ENCODE data around the gene SMARCA5. TPM values are rescaled to one million over a fixed set of nuclear protein-coding genes. Genes with fewer than 3 reads are reported as not detected.
"Not testable (repeated sequence)": the region's sequence is repeated elsewhere in the genome, so short reads cannot be mapped to it uniquely, and the experiment has no call there.

The SMARCA5 gene
- total RNA-seq, 1 donor from 2014 or later, result 49.8 TPM

DNA sequence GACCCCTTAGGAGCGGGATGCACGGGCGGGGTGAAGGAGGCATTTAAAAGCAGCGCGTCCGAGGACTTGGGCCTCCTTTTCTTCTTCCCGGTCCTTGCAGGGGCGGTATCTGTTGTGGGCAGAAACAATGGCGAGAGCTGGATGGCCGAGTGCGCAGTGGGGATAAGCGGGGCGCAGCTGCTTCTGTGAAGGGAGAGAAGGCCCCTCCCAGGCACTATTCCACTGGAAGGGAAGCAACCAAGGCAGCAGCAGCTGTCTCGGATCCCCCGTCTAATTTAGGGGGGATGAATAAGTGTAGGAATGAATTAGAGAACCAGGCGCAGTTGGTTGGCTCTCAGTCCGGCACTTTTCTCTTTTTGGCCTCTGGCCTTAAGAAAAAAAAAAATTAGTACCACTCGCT lies 995 bp downstream of the SMARCA5 start:
- Mint-ChIP-seq H3K9me3 (no peaks in the 10 kb centered on the region), H3K4me3 (peak overlapping the region; percentile 99), H3K36me3 (ENCODE audit: low read depth) (peaks cover 39% of the 10 kb centered on the region), H3K27me3 (no peaks in the 10 kb centered on the region), H3K4me1 (peaks cover 55% of the 10 kb centered on the region), H3K27ac (peak overlapping the region; percentile 100)
- ChIA-PET CTCF (no interaction called here), POLR2A (interaction anchor here (0.6 to 2.0 kb wide), 8 partner anchors 44 to 1816 kb away, joined by 3 to 10 read pairs (median 4); partner anchors contain the start of genes GAB1 and USP38)
- intact Hi-C loops (cut with micrococcal nuclease), result loop anchor here (5.0 kb wide), 1 partner anchor 97 kb away; no protein-coding TSS in a partner anchor
- TF ChIP-seq, protein P1, sequence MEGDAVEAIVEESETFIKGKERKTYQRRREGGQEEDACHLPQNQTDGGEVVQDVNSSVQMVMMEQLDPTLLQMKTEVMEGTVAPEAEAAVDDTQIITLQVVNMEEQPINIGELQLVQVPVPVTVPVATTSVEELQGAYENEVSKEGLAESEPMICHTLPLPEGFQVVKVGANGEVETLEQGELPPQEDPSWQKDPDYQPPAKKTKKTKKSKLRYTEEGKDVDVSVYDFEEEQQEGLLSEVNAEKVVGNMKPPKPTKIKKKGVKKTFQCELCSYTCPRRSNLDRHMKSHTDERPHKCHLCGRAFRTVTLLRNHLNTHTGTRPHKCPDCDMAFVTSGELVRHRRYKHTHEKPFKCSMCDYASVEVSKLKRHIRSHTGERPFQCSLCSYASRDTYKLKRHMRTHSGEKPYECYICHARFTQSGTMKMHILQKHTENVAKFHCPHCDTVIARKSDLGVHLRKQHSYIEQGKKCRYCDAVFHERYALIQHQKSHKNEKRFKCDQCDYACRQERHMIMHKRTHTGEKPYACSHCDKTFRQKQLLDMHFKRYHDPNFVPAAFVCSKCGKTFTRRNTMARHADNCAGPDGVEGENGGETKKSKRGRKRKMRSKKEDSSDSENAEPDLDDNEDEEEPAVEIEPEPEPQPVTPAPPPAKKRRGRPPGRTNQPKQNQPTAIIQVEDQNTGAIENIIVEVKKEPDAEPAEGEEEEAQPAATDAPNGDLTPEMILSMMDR (IDR thresholded peaks at IDR 0.05), result no peak
- peak; percentile 17 for DNase-seq
- ATAC-seq (ENCODE audit: low read depth), result no peak

DNA sequence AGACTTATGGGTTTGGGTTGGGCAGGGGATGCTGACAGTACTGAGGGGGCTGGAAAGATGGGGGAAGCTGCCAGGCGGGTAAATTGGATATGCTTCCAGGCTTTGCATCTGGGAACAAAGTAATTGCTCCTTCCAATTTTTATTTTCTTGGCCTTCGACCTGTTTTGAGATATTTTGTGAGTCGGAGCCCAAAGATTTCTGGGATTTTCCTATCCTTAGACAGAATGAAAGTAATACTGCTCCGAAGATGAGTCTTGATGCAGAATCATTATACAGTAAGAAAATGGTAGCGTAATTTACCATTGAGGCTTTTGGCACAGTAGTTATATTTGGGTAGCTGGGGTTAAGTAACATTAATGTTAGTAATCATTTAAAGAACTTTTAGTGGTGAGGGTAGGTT lies 1.4 kb downstream of the SMARCA5 start:
- ATAC-seq (ENCODE audit: low read depth) (no peak), DNase-seq (no peak)
- intact Hi-C loops (cut with micrococcal nuclease), result loop anchor here (5.0 kb wide), 1 partner anchor 98 kb away; no protein-coding TSS in a partner anchor
- Mint-ChIP-seq H3K4me1 (peaks cover 59% of the 10 kb centered on the region), H3K36me3 (ENCODE audit: low read depth) (peaks cover 43% of the 10 kb centered on the region), H3K27ac (peak overlapping the region; percentile 53), H3K4me3 (peak overlapping the region; percentile 99), H3K27me3 (no peaks in the 10 kb centered on the region), H3K9me3 (no peaks in the 10 kb centered on the region)
- CTCF ChIA-PET, result no interaction called here
- POLR2A ChIA-PET, result interaction anchor here (1.0 kb wide), 1 partner anchor 43 kb away, joined by 3 read pairs; no protein-coding TSS in a partner anchor
- TF ChIP-seq, protein P1 (IDR thresholded peaks at IDR 0.05), result no peak

GRCh38 chr4:143515905-143516304 lies 2.4 kb downstream of the SMARCA5 start:
- ATAC-seq (ENCODE audit: low read depth) (no peak), DNase-seq (no peak)
- peak overlapping the region; percentile 1 for H3K27ac Mint-ChIP-seq
- no peaks in the 10 kb centered on the region for H3K27me3 Mint-ChIP-seq
- no peaks in the 10 kb centered on the region for H3K9me3 Mint-ChIP-seq
- peaks cover 65% of the 10 kb centered on the region for H3K4me1 Mint-ChIP-seq
- H3K4me3 Mint-ChIP-seq, result peak overlapping the region; percentile 44
- intact Hi-C loops (cut with micrococcal nuclease), result loop anchor here (2.0 kb wide), 1 partner anchor 15 kb away; no protein-coding TSS in a partner anchor
- TF ChIP-seq, protein P1 (IDR thresholded peaks at IDR 0.05), result no peak
- CTCF ChIA-PET, result no interaction called here
- POLR2A ChIA-PET, result no interaction called here
- H3K36me3 Mint-ChIP-seq (ENCODE audit: low read depth), result peaks cover 52% of the 10 kb centered on the region

DNA sequence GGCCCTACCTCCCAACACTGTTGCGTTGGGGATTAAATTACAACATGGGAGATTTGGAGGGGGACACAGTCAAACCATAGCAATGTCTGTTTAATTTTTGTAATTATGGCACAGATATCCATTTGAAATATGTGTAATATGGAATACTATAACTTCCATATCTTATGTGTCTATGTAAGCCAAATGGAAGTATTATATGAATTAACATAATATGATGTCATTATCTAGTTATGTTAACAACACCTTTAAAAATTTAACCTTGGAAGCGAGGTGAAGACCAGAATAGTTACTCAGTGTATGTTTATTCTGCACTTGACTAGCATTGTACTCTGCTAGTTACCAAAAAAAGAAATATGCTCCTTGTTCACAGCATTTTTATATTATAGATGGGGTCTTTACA lies 4.3 kb downstream of the SMARCA5 start:
- no peak overlapping the region for H3K4me3 Mint-ChIP-seq
- no peak overlapping the region for H3K27ac Mint-ChIP-seq
- no peaks in the 10 kb centered on the region for H3K9me3 Mint-ChIP-seq
- H3K36me3 Mint-ChIP-seq (ENCODE audit: low read depth), result peaks cover 65% of the 10 kb centered on the region
- intact Hi-C loops (cut with micrococcal nuclease), result loop anchor here (2.0 kb wide), 1 partner anchor 13 kb away; no protein-coding TSS in a partner anchor
- H3K27me3 Mint-ChIP-seq, result no peaks in the 10 kb centered on the region
- H3K4me1 Mint-ChIP-seq, result peaks cover 66% of the 10 kb centered on the region
- POLR2A ChIA-PET, result no interaction called here
- CTCF ChIA-PET, result no interaction called here
- no peak for ATAC-seq (ENCODE audit: low read depth)
- no peak for DNase-seq
- TF ChIP-seq, protein P1 (IDR thresholded peaks at IDR 0.05), result no peak

DNA sequence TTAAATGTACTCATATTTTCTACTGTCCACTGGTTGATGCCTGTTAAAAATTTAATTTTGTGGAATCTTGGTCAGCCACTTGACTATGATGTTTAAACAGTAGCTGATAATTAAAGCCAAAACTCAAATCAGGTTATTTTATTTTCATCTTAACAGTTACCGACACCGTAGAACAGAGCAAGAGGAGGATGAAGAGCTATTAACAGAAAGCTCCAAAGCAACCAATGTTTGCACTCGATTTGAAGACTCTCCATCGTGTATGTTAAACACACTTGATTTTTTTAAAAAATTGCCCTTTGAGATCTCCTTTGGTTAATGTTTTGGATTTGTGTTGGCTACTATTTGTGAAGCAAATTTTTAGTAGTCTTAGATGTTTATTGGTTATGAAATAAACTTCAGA lies 10.7 kb downstream of the SMARCA5 start:
- TF ChIP-seq, protein P1 (IDR thresholded peaks at IDR 0.05), result no peak
- DNase-seq (no peak), ATAC-seq (ENCODE audit: low read depth) (no peak)
- ChIA-PET CTCF (no interaction called here), POLR2A (no interaction called here)
- no peak overlapping the region for H3K27ac Mint-ChIP-seq
- intact Hi-C loops (cut with micrococcal nuclease), result no loop called here
- H3K4me3 Mint-ChIP-seq, result no peak overlapping the region
- H3K27me3 Mint-ChIP-seq, result no peaks in the 10 kb centered on the region
- H3K4me1 Mint-ChIP-seq, result peaks cover 15% of the 10 kb centered on the region
- peaks cover 80% of the 10 kb centered on the region for H3K36me3 Mint-ChIP-seq (ENCODE audit: low read depth)
- H3K9me3 Mint-ChIP-seq, result no peaks in the 10 kb centered on the region

- CTCF ChIA-PET; intact Hi-C loops (cut with micrococcal nuclease); H3K4me1 Mint-ChIP-seq; H3K27ac Mint-ChIP-seq; H3K27me3 Mint-ChIP-seq; H3K4me3 Mint-ChIP-seq; H3K9me3 Mint-ChIP-seq; ATAC-seq (ENCODE audit: low read depth); DNase-seq; POLR2A ChIA-PET: not testable (repeated sequence)
- H3K36me3 Mint-ChIP-seq (ENCODE audit: low read depth), result peaks cover 82% of the 10 kb centered on the region
Measured at GRCh38 chr4:143528046-143528445, 14.5 kb downstream of the SMARCA5 start.

Data from activated B cell treated with CpG ODN at 0.5 μM for 24 hours (primary cell).